ENCODE results near the gene ANXA1.

DNA sequence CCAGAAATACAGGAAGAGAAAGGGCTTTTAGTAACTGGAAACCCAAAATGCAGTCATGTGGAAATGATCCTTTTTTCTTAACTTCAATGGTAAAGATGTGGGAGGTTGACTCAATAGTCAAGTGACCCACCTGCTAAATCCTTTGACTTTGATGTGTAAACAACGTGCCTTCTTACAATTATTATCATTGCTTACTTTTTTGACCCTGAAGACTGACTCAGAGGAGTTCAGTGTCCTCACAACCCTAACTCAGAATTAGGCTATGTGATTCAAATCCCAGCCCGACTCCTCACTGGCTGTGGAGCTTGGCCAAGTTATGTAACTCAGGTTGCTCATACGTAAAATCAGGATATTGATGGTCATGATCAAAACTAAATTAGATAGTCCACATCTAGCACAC is 27.9 kb downstream of the ANXA1 start:
- TF ChIP-seq, protein P1, sequence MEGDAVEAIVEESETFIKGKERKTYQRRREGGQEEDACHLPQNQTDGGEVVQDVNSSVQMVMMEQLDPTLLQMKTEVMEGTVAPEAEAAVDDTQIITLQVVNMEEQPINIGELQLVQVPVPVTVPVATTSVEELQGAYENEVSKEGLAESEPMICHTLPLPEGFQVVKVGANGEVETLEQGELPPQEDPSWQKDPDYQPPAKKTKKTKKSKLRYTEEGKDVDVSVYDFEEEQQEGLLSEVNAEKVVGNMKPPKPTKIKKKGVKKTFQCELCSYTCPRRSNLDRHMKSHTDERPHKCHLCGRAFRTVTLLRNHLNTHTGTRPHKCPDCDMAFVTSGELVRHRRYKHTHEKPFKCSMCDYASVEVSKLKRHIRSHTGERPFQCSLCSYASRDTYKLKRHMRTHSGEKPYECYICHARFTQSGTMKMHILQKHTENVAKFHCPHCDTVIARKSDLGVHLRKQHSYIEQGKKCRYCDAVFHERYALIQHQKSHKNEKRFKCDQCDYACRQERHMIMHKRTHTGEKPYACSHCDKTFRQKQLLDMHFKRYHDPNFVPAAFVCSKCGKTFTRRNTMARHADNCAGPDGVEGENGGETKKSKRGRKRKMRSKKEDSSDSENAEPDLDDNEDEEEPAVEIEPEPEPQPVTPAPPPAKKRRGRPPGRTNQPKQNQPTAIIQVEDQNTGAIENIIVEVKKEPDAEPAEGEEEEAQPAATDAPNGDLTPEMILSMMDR (IDR thresholded peaks at IDR 0.05) = no peak
- TF ChIP-seq, protein P2, sequence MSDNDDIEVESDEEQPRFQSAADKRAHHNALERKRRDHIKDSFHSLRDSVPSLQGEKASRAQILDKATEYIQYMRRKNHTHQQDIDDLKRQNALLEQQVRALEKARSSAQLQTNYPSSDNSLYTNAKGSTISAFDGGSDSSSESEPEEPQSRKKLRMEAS (CRISPR knock-in tag; IDR thresholded peaks at IDR 0.05) = no peak
- TF ChIP-seq, protein P3, sequence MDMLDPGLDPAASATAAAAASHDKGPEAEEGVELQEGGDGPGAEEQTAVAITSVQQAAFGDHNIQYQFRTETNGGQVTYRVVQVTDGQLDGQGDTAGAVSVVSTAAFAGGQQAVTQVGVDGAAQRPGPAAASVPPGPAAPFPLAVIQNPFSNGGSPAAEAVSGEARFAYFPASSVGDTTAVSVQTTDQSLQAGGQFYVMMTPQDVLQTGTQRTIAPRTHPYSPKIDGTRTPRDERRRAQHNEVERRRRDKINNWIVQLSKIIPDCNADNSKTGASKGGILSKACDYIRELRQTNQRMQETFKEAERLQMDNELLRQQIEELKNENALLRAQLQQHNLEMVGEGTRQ (CRISPR knock-in tag; IDR thresholded peaks at IDR 0.05) = no peak
- TF ChIP-seq EMX1 (CRISPR knock-in tag; IDR thresholded peaks at IDR 0.05) (no peak), SP1 (CRISPR knock-in tag; conservative IDR thresholded peaks at IDR 0.05) (no peak), TCF7 (CRISPR knock-in tag; IDR thresholded peaks at IDR 0.05; ENCODE audit: low read depth) (no peak), RORB (CRISPR knock-in tag; IDR thresholded peaks at IDR 0.05) (no peak), FOXP1 (CRISPR knock-in tag; IDR thresholded peaks at IDR 0.05; ENCODE audit: borderline replicate concordance) (no peak)
- TF ChIP-seq, protein P4, sequence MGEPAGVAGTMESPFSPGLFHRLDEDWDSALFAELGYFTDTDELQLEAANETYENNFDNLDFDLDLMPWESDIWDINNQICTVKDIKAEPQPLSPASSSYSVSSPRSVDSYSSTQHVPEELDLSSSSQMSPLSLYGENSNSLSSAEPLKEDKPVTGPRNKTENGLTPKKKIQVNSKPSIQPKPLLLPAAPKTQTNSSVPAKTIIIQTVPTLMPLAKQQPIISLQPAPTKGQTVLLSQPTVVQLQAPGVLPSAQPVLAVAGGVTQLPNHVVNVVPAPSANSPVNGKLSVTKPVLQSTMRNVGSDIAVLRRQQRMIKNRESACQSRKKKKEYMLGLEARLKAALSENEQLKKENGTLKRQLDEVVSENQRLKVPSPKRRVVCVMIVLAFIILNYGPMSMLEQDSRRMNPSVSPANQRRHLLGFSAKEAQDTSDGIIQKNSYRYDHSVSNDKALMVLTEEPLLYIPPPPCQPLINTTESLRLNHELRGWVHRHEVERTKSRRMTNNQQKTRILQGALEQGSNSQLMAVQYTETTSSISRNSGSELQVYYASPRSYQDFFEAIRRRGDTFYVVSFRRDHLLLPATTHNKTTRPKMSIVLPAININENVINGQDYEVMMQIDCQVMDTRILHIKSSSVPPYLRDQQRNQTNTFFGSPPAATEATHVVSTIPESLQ (CRISPR knock-in tag; IDR thresholded peaks at IDR 0.05) = no peak
- TF ChIP-seq, protein P5, sequence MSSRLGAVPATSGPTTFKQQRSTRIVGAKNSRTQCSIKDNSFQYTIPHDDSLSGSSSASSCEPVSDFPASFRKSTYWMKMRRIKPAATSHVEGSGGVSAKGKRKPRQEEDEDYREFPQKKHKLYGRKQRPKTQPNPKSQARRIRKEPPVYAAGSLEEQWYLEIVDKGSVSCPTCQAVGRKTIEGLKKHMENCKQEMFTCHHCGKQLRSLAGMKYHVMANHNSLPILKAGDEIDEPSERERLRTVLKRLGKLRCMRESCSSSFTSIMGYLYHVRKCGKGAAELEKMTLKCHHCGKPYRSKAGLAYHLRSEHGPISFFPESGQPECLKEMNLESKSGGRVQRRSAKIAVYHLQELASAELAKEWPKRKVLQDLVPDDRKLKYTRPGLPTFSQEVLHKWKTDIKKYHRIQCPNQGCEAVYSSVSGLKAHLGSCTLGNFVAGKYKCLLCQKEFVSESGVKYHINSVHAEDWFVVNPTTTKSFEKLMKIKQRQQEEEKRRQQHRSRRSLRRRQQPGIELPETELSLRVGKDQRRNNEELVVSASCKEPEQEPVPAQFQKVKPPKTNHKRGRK (CRISPR knock-in tag; IDR thresholded peaks at IDR 0.05; ENCODE audit: borderline replicate concordance) = no peak
- TF ChIP-seq, protein P6, sequence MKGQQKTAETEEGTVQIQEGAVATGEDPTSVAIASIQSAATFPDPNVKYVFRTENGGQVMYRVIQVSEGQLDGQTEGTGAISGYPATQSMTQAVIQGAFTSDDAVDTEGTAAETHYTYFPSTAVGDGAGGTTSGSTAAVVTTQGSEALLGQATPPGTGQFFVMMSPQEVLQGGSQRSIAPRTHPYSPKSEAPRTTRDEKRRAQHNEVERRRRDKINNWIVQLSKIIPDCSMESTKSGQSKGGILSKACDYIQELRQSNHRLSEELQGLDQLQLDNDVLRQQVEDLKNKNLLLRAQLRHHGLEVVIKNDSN (CRISPR knock-in tag; IDR thresholded peaks at IDR 0.05) = no peak
